Ishikawa (cell line): ENCODE results near the gene CNNM2.

Experiments used
- CEBPB ChIP-seq: IDR thresholded peaks from 2 replicates; pipeline ENCODE4 v1.6.1; 2012
- CREB1 ChIP-seq: IDR thresholded peaks from 2 replicates; pipeline ENCODE4 v1.6.1; 2012; ENCODE audit warnings: low read depth
- EGR1 ChIP-seq: IDR thresholded peaks from 2 replicates; pipeline ENCODE4 v1.6.1; 2012
- EP300 ChIP-seq: IDR thresholded peaks from 2 replicates; pipeline ENCODE4 v1.6.1; 2012; ENCODE audit warnings: borderline replicate concordance
- FOXM1 ChIP-seq: IDR thresholded peaks from 2 replicates; pipeline ENCODE4 v1.6.1; 2012; ENCODE audit warnings: low read depth, borderline replicate concordance
- MAX ChIP-seq: IDR thresholded peaks from 2 replicates; pipeline ENCODE4 v1.6.1; 2012
- NFIC ChIP-seq: IDR thresholded peaks from 2 replicates; pipeline ENCODE4 v1.6.1; 2012
- RAD21 ChIP-seq: IDR thresholded peaks from 2 replicates; pipeline ENCODE4 v1.6.1; 2012; ENCODE audit warnings: low read depth
- TAF1 ChIP-seq: IDR thresholded peaks from 2 replicates; pipeline ENCODE4 v1.6.1; 2012; ENCODE audit warnings: low read depth, mild to moderate bottlenecking
- TCF12 ChIP-seq: IDR thresholded peaks from 2 replicates; pipeline ENCODE4 v1.6.1; 2012; ENCODE audit warnings: low read depth
- TEAD4 ChIP-seq: IDR thresholded peaks from 2 replicates; pipeline ENCODE4 v1.6.1; 2012
- YY1 ChIP-seq: IDR thresholded peaks from 2 replicates; pipeline ENCODE4 v1.6.1; 2012; ENCODE audit warnings: low read depth
- ZBTB7A ChIP-seq: IDR thresholded peaks from 2 replicates; pipeline ENCODE4 v1.6.1; 2012; ENCODE audit warnings: low read depth
- TF ChIP-seq, protein P1 (sequence below): IDR thresholded peaks from 2 replicates; pipeline ENCODE4 v1.6.1; 2012
- TF ChIP-seq, protein P2 (sequence below): IDR thresholded peaks from 2 replicates; pipeline ENCODE4 v1.6.1; 2012; ENCODE audit warnings: low read depth, mild to moderate bottlenecking

CNNM2 gene

DNA sequence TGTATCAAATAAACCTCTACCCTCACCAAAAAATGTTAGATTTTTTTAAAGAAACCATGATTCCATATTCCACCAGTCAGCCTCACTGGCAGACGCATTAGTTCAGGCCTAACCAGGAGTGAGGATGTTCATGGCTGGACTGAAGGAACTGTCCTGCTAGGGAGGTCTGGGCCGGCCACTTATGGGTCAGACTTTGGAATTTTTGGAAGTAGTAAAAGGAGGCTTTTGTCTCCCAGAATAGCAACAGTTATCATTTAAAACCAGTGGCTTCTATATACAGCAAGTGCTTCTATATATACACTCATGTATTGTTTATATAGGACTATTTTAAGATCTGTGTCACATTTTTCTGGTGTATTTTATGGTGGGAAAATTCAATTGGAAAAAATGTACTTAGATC is 120.5 kb downstream of the CNNM2 start:
- no peak for TF ChIP-seq TAF1
- TF ChIP-seq TEAD4: no peak
- TF ChIP-seq NFIC: no peak
- no peak for TF ChIP-seq EGR1
- no peak for TF ChIP-seq EP300
- TF ChIP-seq, protein P1, sequence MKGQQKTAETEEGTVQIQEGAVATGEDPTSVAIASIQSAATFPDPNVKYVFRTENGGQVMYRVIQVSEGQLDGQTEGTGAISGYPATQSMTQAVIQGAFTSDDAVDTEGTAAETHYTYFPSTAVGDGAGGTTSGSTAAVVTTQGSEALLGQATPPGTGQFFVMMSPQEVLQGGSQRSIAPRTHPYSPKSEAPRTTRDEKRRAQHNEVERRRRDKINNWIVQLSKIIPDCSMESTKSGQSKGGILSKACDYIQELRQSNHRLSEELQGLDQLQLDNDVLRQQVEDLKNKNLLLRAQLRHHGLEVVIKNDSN: no peak
- TF ChIP-seq, protein P2, sequence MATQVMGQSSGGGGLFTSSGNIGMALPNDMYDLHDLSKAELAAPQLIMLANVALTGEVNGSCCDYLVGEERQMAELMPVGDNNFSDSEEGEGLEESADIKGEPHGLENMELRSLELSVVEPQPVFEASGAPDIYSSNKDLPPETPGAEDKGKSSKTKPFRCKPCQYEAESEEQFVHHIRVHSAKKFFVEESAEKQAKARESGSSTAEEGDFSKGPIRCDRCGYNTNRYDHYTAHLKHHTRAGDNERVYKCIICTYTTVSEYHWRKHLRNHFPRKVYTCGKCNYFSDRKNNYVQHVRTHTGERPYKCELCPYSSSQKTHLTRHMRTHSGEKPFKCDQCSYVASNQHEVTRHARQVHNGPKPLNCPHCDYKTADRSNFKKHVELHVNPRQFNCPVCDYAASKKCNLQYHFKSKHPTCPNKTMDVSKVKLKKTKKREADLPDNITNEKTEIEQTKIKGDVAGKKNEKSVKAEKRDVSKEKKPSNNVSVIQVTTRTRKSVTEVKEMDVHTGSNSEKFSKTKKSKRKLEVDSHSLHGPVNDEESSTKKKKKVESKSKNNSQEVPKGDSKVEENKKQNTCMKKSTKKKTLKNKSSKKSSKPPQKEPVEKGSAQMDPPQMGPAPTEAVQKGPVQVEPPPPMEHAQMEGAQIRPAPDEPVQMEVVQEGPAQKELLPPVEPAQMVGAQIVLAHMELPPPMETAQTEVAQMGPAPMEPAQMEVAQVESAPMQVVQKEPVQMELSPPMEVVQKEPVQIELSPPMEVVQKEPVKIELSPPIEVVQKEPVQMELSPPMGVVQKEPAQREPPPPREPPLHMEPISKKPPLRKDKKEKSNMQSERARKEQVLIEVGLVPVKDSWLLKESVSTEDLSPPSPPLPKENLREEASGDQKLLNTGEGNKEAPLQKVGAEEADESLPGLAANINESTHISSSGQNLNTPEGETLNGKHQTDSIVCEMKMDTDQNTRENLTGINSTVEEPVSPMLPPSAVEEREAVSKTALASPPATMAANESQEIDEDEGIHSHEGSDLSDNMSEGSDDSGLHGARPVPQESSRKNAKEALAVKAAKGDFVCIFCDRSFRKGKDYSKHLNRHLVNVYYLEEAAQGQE: no peak
- no peak for TF ChIP-seq YY1
- TF ChIP-seq MAX: no peak
- no peak for TF ChIP-seq CREB1
- TF ChIP-seq TCF12: no peak

DNA sequence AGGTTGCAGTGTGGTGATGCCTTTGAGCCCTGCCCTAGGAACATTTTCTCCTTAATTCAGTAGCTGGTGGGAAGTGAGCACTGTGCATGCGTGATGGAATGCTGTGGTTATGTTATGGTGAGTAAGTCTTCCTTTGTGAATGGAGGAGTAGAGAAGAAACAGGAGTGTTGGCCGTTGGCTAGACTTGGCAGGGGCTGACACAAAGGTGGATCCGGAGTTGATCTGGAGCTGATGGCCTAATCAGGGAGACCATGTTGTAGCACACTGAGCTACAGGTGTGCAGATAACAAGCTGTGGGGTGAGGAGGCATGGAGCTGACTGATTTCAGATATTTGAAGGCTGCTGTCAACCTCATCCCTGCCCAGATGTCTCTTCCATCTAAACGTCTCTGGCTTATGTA is 122.3 kb downstream of the CNNM2 start:
- TF ChIP-seq, protein P2: no peak
- TF ChIP-seq MAX: no peak
- no peak for TF ChIP-seq RAD21
- no peak for TF ChIP-seq EGR1
- no peak for TF ChIP-seq EP300
- TF ChIP-seq TCF12: no peak
- no peak for TF ChIP-seq TAF1
- no peak for TF ChIP-seq CEBPB
- TF ChIP-seq YY1: no peak
- TF ChIP-seq, protein P1: no peak
- TF ChIP-seq FOXM1: no peak
- no peak for TF ChIP-seq NFIC
- no peak for TF ChIP-seq ZBTB7A
- no peak for TF ChIP-seq CREB1
- no peak for TF ChIP-seq TEAD4

DNA sequence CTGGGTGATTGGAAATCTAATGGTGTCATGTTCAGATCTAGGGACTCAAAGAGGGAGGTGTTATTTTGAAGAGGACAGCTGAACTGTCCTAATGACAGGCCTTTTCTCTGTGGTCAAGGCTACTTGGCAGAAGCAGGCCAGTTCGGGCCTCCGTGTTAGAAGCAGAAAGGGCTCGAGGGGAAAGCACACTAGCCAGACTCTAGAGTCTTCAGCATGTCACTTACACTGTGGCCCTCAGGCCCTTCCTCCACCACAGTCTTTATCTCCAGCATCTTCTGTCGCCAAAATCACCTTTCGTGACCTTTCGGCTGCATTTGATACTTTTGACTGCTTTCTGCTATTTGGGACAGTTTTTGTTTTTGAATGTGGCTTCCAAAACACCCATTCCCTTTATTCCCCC is 123.3 kb downstream of the CNNM2 start:
- TF ChIP-seq YY1: no peak
- no peak for TF ChIP-seq FOXM1
- no peak for TF ChIP-seq CEBPB
- TF ChIP-seq TCF12: no peak
- TF ChIP-seq TAF1: no peak
- TF ChIP-seq MAX: no peak
- no peak for TF ChIP-seq EP300
- TF ChIP-seq EGR1: no peak
- TF ChIP-seq, protein P2: no peak
- no peak for TF ChIP-seq CREB1
- TF ChIP-seq TEAD4: no peak
- TF ChIP-seq, protein P1: no peak
- no peak for TF ChIP-seq ZBTB7A
- TF ChIP-seq NFIC: no peak
- no peak for TF ChIP-seq RAD21

DNA sequence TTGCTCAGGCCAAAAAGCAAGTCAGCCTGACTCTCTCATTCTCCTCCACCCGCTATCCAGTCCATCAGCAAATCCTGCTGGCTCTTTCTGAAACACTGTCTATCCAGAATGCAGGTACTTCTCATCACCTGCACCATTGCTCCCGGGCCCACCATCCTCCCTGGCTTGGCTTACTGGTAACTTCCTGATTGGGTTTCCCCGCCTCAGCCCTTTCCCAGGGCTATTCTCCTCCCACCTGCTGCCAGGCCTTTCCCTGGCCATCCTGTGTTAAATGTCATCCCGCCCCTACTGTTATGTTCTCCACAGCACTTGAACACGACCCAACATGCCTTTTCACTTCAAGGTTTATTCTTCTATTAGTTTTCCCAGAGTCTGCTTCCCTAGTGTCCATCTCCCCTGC is 124.0 kb downstream of the CNNM2 start:
- TF ChIP-seq MAX (no peak), NFIC (no peak), YY1 (no peak), TEAD4 (no peak), TAF1 (no peak), TCF12 (no peak), EP300 (no peak), CREB1 (no peak), ZBTB7A (no peak), EGR1 (no peak), FOXM1 (no peak), CEBPB (no peak), RAD21 (no peak)
- TF ChIP-seq, protein P2: no peak
- TF ChIP-seq, protein P1: no peak
